Stimulated activated naive CD4-positive, alpha-beta T cell treated with Interleukin-2 at 50 U/mL for 16 hours (primary cell): ENCODE measurements around the gene P4HTM.
A peak's percentile ranks its signal among the peaks of the same experiment; 100 is the strongest.

Source experiments
- DNase-seq: peaks from one replicate; lab custom pipeline; 2025; lab: John Stamatoyannopoulos, UW

P4HTM gene

DNA sequence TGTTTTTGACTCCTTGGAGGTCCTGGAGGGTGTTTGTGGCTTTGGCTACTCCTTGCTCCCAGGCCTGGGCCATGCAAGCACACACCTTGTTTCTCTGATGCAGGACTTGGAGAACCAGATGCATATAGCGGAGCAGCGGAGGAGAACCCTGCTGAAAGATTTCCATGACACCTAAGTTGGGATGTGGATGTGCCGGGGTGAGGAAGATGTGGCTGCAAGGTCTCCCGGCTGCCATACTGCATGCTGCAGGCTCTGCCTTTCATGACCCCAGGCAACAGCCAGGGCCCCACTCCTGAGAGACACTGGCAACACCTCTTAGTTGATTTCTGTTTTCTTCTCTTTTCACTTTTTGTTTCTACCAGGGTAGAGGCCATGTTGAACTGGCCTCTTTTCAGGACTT is 6.9 kb upstream of the P4HTM start:
- DNase-seq: no peak

DNA sequence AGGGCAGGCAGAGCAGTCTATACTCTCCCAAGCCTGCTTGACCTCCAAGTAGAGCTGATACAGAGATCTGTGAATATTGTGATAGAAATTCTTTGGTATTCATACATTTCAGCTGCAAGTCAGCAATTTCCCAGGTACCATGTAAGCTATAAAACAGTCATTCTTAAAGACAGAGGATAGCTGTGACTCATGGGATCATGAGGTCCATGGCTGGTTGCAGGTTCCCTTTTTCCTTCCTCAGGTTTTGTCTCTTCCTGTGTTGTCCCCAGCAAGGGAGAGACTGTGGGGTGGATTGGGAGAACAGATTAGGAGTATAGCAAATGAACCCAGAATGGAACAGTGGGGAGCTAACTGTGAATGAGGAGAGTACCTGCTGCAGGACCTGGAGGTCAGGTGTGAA is 5.4 kb upstream of the P4HTM start:
- no peak for DNase-seq

DNA sequence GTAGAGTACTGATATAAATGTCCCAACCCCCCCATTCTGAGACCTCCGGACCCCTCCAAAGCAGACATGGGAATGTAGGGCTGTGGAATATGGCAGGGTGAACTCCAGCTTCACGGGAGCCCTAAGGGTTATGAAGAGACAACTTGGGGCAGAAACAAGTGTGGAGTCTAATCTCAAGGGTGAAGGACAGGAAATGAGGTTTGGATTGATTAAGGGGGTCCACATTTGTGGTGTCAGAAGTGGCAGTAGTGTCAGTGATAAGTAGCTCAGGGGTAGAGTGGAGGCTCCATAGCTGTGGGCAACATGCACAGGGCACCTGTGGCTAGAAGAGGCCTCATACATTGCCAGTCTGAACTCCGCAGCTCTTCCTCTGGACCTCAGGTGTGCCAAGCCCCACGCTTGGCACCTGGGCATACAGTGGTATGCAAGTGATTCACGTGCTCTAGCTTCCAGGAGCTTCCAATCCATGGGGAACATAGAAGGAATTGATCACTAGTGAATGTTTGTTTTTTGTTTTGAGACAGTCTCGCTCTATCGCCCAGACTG is 4.1 kb upstream of the P4HTM start:
- DNase-seq: no peak

DNA sequence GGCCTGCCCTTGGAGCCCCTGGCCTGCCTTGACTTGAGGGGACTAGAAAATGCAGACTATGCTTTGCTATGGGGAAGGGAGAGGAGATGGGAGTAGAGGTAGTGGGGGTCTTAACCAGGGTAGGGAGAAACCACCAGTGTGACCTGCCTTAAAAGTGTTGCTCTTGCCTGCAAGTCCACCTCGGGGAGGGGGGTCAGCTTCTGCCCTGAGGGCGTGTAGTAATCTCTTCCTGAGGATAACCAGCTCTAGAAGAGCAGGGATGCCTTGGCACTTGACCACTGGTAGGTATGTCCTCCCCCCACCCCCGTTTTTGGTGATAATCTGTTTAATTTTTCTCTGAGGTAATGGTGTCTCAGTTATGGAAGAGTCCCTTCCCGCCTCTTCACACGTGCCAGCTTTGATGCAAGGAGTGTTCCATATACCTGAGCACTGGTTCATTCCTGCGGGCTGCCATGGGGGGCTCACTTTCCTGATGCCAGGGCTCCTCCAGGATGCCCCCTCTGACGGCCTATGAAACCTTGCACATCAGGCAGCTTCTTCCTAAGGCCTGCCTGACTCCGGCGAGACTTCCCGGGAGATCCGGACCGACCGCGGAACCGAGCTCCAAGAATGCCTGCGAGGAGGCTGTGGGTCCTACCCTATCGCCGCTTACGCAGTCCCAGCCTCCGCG is 780 bp upstream of the P4HTM start:
- DNase-seq: no peak

DNA sequence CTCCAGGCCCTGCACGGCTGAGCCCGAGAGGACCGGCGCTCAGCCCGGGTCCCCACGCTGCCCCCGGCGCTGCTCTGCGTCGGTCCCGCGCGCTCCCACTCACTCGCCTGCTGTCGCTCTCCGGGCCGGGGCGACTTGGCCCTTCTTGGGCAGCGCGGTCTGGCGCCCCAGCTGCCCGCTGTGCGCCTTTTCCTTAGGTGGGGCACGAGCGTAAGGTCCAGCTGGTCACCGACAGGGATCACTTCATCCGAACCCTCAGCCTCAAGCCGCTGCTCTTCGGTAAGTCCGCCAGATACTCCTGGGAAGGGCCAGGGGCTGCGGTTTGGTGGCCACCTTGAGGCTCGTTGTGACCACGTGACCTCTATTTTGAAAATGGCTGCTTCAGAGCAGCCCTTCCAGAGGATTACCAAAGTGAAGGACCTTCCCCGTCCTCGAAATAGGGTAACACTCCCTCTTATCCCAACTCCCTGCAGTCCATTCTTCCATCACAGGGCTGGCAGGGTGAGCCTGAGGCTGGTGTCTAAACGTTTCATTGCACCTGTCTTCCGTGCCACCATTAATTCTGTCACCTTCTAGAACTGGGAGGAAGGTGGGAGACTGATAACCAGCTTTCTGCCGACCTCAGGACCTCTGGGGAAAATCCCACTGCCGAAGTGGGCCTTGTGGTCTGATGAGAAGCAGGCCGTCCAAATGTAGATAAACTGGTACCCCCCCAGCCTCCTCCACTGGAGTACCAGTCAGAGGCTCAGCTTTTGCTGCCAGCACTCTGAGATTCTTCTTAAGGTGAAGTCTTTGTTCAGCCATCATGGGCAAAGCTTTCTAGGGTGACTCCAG is 812 bp downstream of the P4HTM start:
- peak; percentile 13 for DNase-seq

DNA sequence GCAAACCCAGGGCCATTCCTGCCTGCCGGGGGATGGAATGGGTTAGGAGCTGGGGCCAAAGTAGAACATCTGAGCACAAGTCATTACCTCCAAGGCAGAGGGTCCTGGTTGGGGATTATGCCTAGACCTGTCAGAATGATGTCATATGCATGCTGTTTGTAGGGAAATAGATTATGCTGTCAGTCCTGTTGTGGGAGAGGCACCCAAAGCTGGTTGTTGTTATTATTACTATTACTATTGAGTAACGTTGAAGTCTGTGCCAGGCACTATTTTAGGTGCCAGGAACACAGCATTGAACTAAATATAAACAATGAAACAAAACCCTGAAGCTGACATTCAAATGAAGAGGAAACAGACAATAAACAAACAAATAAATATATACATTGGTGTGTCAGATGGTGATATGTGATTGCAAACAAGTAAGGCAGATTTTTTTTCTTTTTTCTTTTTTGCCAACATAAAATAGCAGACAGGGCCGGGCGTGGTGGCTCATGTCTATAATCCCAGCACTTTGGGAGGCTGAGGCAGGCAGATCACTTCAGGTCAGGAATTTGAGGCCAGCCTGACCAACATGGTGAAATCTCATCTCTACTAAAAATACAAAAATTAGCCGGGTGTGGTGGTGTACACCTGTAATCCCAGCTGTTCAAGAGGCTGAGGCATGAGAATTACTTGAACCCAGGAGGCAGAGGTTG is 2.0 kb downstream of the P4HTM start:
- DNase-seq: no peak

DNA sequence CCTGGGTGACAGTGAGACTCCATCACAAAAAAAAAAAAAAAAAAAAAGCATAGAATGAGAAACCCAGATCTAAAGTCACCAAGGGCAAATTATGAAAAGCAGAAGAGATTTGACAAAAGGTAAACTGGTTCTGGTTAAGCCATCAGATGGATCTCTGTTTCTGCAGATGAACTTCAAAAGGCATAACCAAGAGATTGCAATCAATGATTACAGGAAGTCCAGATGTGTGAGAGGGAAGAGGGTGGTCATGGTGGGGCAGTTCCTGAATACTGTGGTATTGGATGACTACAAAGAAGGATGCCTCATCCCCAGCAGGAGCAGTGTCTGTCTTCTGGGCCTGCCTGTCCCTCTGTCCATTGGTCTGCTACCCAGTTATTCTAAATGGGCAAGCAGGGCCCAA is 3.8 kb downstream of the P4HTM start:
- DNase-seq: no peak

DNA sequence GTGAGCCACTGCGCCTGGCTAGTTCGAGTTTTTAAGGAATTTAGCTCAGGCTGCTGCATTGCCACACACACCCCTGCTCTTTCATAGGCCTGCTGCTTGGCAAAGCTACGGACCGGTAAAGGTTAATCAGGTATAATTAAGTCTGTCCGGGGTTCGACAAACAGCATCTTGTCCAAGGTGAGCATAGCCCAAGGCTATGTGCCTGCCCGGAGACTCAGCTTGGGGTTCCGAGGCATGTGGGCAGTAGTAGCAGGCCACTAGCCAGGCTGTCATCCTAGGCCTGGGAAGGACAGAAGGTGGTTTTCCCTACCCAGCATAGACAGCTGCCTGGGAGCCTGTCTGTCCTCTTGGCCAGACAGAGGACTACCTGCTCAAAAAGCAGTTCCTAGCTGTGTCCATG is 6.6 kb downstream of the P4HTM start:
- no peak for DNase-seq

DNA sequence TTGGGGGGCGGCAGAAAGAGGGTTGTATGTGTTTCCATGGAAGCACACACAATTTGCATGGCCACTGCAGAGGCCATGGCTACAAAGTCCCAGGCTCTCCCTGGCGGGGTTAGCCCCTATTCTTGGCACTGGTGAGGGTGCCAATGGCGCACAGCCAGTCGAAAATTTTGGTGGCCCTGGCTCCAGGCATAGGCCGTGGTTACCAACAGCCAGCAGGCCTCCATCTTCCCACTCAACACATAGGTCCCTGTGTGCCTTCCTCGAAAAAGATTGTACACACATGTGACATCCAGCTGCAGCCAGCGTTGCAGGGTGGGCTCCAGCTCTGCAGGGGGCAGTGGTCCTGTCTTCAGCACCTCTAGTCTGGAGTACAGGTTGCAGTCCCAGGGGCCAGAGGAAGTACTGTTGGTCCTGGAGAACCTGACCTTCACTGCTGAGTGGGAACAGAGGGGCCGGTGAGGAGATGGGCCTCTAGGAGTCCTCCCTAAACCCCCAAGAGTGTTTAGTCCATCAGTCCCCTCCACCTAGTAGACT is 7.1 kb downstream of the P4HTM start:
- DNase-seq: no peak

DNA sequence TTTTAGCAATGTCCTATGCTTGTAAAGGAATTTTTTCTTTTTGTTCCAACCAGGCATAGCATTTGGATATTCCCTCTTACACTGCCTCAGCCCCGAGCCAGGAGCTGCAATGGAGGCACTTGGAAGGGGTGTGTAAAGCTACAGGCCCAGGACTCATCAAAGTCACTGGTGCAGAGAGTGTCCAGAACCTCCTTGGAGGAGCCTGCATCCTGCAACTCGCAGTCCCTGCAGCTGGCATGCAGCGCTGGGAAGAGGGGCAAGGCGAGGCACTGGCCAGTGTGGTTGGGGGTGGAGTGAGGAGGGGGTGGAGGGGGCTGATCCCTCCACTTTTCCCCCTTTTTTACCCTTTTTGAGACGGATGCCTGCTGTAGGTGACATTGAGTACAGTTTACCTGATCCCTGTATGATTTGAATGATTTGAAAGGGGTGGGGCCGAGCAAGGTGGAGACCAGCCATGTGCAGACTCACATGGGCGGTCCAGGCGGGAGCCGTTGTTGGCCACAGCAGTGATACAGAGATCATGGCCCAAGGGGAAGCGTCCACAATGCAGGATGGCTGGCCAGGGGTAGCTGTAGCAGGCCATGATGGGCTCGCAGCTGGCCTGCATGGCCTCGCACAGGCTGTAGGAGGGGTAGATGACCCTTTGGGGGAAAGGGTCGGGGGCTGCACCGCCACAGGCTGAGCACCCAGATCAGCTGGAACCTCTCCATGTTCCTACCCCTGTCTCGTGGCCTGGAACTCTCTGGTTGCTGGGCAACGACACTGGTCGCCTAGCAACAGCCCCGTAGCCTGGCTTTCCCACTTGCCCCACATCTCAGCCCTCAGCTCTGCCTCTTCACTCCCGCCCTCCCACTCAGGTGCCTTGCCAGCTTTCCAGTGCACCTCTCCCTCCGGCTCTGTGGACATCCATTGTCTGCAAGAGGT is 7.9 kb downstream of the P4HTM start:
- no peak for DNase-seq

DNA sequence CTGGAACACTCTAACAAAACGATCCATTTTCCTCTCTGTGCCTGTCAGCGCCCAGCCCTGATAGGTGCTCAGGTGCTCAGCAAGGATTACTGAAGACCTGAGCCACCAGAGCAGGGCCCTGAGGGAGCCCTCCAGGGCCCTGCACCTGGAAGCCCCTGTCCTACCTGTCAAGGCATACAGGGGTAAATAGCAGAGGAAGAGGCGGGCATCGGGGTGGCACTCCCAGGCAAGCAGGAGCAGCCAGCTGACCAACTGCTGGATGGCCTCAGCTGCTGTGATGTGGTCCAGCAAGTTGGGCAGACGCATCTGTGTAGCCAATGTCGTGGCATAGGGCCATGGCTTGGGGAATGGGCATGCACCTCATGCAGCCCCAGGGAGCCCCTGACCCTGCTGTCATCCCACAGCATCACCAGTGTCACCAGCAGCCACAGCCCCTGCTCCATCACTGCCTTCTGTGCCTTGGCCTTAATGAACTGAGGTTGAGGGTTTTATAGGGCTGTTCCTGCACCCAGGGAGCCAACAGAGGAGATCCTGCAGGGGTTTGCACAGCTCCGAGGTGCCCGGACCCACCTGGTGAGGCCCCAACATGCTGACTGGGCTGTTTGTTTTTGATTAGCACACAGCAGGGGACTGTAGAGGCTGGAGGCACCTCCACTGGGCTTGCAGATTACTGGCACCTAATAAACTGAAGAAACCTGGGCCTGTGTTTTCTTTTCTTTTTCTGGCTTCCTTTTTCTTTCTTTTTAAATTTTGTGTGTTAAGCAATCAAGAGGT is 9.2 kb downstream of the P4HTM start:
- DNase-seq: no peak

DNA sequence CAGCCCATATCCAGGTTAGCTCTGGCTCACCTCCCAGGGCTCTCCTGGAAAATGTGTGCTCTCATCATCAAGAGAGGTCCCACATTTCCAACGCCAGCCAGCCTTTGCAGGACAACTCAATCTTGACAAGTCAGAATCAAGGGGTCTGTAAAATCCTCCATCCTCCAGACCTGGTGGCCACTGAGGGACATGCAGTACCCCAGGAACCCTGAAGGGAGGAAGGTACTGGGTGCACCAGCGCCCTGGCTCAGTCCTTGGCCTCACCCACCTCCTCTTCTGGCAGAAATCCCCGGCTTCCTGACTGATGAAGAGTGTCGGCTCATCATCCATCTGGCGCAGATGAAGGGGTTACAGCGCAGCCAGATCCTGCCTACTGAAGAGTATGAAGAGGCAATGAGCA is 11.1 kb downstream of the P4HTM start:
- no peak for DNase-seq

DNA sequence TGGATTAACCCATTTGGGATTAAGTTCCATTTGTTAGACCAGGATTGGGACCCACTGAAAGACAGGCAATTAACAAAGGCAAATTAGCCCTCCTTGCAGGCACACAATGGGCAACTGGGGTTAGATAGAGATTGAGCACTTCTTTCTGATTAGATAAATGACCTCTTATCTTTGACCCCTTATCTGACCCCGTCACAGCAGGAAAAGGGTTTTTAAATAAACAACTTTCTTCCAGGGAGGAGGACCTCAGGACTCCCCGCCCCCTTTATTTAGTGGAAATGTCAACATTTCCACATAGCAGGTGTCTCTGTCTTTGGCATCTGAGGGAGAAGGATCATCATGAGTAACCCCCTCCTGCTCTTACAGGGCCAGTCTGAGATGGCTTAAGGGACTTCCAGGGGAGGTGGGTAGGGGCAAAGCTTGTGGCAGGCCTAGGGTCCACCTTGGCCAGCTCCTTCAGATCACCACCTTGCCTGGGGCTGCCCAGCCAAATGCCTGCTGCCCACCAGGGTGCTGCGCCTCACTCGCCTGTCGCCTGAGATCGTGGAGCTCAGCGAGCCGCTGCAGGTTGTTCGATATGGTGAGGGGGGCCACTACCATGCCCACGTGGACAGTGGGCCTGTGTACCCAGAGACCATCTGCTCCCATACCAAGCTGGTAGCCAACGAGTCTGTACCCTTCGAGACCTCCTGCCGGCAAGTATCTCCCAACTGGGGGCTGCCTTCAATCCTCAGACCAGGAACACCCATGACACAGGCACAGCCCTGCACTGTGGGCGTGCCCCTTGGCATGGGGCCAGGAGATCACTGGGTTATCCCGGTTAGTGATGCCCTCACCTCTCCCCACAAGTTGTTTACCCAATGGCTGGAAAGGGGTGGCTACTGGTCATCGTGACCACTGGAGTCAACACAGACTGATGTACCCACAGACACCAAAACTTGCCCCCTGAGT is 14.6 kb downstream of the P4HTM start:
- DNase-seq: no peak

DNA sequence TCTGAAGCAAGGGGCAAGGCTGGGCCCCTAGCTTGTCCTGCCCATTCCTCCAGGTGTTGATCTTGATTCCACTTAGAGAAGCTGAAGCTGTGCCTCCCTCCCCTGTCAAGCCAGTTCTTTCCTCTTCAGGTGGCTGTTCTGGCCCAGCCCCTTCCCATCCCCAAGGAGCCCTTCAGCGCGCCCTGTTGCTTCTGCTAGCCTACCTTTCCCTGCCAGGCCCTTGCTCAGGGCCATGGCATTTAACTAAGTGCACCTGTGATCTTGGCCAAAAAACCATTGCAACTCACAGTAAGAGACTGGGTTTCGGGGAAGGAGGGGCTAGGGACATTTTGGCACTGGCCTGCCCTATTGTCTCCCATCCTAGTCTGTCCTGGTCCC is 15.3 kb downstream of the P4HTM start:
- no peak for DNase-seq

DNA sequence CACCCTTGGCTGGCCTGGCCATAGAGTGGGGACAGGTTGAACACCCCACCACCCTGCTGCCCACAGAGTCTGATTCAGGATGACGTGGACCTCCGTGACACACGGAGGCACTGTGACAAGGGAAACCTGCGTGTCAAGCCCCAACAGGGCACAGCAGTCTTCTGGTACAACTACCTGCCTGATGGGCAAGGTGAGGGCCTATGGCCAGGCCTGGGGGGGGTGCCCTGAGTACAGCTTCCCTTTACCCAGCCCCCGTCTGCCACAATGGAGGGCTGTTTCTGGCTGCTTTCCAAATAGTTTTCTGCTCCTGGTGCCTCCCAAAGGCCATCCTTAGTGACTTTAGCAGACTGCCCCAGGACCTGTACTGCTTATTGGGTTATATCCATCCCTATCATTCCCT is 16.0 kb downstream of the P4HTM start:
- no peak for DNase-seq

DNA sequence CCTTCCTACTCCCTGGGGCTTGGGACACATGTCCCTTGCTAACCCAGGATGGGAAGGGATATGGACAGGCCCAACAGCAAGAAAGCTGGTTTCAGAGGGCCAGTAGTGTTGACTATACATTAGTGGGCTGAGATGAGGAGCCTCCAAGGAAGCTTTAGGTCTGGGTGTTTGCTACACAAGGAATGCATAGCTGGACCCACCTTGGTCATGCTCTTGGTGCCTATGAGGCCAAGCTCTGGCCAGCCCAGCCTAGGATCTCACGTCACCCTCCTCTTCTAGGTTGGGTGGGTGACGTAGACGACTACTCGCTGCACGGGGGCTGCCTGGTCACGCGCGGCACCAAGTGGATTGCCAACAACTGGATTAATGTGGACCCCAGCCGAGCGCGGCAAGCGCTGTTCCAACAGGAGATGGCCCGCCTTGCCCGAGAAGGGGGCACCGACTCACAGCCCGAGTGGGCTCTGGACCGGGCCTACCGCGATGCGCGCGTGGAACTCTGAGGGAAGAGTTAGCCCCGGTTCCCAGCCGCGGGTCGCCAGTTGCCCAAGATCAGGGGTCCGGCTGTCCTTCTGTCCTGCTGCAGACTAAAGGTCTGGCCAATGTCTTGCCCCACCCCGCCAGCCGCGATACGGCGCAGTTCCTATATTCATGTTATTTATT is 16.5 kb downstream of the P4HTM start:
- DNase-seq: no peak

DNA sequence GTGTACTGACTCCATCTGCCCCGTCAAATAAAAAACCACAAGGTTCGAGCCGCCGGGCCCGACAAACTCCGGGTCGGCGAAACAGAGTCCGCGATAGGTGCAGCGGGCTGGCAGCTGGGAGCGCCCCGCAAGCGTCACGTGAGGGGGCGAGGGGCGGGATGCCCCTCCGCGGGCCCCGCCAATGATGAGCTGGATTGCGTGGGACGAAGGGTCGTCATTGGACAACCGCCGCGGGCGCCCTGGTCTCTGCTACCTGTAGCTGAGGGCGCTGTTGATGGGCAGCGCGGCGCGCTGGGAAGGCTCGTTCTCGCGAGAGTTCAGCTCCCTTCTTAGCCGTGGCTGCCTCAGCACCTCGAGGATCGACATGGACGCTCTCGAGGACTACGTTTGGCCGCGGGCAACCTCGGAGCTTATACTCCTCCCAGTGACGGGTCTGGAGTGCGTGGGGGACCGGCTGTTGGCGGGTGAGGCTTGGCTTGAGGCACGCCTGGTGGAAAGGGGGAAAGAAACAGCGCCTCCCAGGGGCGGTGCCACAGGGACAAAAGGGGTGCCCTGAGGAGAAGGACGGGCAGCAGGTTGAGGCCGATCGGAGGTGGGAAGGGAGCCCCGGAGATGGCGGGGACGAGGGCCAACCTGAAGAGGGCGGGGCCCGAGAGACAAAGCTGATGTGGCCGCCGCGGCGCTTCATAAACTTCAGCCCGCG is 17.2 kb downstream of the P4HTM start, which contains the start of gene WDR6:
Gene WDR6, plus strand, starts transcription at position 324 of the 703 bp plus-strand sequence. Its CDS starts 41 bp downstream, at position 365.
- DNase-seq: peak; percentile 97
